MCF 10A (cell line): ENCODE data around the gene ARHGAP4. TPM values are rescaled to one million over a fixed set of nuclear protein-coding genes. Genes with fewer than 3 reads are reported as not detected.

ENCODE experiments used
- BruUV-seq: library from RNA; stranded (reverse); fragments of 400-500 nt; replicated peaks from 2 replicates; lab custom pipeline; 2021; lab: Mats Ljungman, UMichigan
- CTCF ChIA-PET: fragments of 300-600 bp; sonication (Branson Sonifier 250); formaldehyde crosslinking; extraction: SDS; loops from one replicate; lab custom pipeline; 2021; ENCODE audit warnings: antibody characterized with exemption, inconsistent platforms; lab: Yijun Ruan, JAX
- POLR2A ChIA-PET: fragments of 300-600, 350-650 bp; sonication (Branson Sonifier 250); formaldehyde crosslinking; extraction: SDS; loops from one replicate; lab custom pipeline; 2020; ENCODE audit warnings: antibody characterized with exemption, inconsistent platforms; lab: Yijun Ruan, JAX
- DNase-seq: peaks from one replicate; pipeline ENCODE4 v3.0.0-alpha.2; 2018; ENCODE audit not compliant: unreplicated experiment
- H3K27ac Mint-ChIP-seq: one replicate; pipeline ENCODE4 v1.8.0; 2022; ENCODE audit warnings: mild to moderate bottlenecking, low read depth, mixed read lengths; ENCODE audit not compliant: unreplicated experiment
- H3K27me3 Mint-ChIP-seq: one replicate; pipeline ENCODE4 v1.8.0; 2022; ENCODE audit warnings: mixed read lengths; ENCODE audit not compliant: insufficient read depth, unreplicated experiment
- H3K36me3 Mint-ChIP-seq: one replicate; pipeline ENCODE4 v1.8.0; 2022; ENCODE audit warnings: mild to moderate bottlenecking, moderate library complexity, mixed read lengths; ENCODE audit not compliant: insufficient read depth, unreplicated experiment
- H3K4me1 Mint-ChIP-seq: one replicate; pipeline ENCODE4 v1.8.0; 2022; ENCODE audit warnings: mixed read lengths; ENCODE audit not compliant: insufficient read depth, unreplicated experiment
- H3K4me3 Mint-ChIP-seq: one replicate; pipeline ENCODE4 v1.8.0; 2022; ENCODE audit warnings: mild to moderate bottlenecking, moderate library complexity, mixed read lengths; ENCODE audit not compliant: unreplicated experiment
- H3K9me3 Mint-ChIP-seq: one replicate; pipeline ENCODE4 v1.8.0; 2022; ENCODE audit warnings: mixed read lengths; ENCODE audit not compliant: unreplicated experiment
- CTCF ChIP-seq: fragments of 200-600 bp; IDR thresholded peaks from one replicate; pipeline ENCODE4 v1.8.0; 2022; ENCODE audit warnings: antibody characterized with exemption, mild to moderate bottlenecking; ENCODE audit not compliant: unreplicated experiment
- intact Hi-C: fragments of 100-400 bp; cut with micrococcal nuclease; formaldehyde crosslinking; loops from 2 replicates; pipeline ENCODE4 v1.14.1; 2022
- total RNA-seq: library from RNA; stranded (reverse); gene quantifications from 2 replicates; pipeline ENCODE4 v1.2.3, GENCODE V29; 2022

The ARHGAP4 gene
- total RNA-seq, 1 experiment from 2014 or later, result 2.3 TPM

DNA sequence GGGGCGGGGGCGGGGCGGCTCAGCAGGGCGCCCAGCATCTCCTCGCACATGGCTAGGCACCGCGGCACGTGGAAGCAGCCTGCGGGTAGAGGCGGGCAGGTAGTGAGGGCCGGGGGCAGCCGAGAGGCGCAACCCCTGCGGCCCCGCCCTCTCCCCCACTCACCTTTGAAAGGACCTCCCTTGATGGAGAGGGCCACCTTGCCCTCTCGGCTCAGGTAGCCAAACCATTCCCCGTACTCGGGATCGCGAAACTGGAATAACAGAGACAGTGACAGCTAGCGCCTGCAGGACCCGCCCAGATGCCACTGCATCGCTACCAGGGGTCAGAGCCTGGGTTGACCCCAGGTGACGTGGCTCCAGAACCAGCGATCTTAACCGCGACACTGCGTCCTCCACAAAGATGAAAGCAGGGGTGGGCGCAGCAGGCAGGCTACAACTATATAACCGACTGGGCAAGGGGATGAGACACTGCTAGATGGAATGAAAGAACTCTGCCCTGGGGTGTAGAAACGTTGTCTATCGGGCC, 9.3 kb upstream of the ARHGAP4 start:
- Mint-ChIP-seq H3K9me3 (no peaks in the 10 kb centered on the region), H3K27me3 (peaks cover 35% of the 10 kb centered on the region), H3K4me3 (peak overlapping the region; percentile 60), H3K36me3 (peaks cover 10% of the 10 kb centered on the region), H3K27ac (no peak overlapping the region), H3K4me1 (no peaks in the 10 kb centered on the region)
- BruUV-seq, result no TSS peak
- no peak for DNase-seq
- CTCF ChIA-PET, result interaction anchor here (0.6 to 2.2 kb wide), 3 partner anchors 12 to 180 kb away, joined by 3 to 15 read pairs (median 3); no protein-coding TSS in a partner anchor
- no peak for TF ChIP-seq CTCF
- intact Hi-C loops, result no loop called here
- POLR2A ChIA-PET, result interaction anchor here (0.8 to 1.2 kb wide), 3 partner anchors 136 to 475 kb away, joined by 3 to 4 read pairs (median 3); no protein-coding TSS in a partner anchor

DNA sequence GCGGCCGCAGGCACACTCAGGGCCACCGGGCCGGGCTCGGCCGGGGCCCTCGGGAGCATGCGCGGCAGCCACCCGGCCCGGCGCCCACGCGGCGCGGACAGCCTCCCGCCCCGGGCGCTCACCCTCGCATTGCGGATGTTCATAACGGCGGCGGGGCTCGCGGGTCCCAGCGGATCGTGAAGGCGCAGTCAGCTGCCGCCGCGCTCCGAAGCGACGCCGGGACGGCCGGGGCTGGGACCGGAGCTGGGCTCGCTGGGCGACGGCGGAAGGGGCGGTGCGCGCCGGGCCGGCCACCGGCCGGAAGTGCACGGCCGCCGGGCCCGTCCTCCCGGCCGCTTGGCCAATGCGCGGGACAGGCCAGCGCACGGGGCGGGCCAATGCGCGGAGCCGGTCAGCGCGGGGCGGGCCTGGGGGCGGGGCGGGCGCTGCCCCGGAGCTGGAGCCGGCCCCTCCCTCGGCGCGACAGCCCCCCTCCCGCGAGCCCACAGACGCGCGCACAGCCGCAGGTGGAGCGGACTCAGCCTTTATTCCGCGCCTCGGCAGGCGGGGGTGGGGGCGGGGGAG, 8.8 kb upstream of the ARHGAP4 start, which contains the start of gene NAA10:
Gene NAA10 (minus strand): TSS at position 276 of the 564 bp plus-strand sequence. CDS start 133 bp downstream, at position 143.
- H3K36me3 Mint-ChIP-seq, result peaks cover 10% of the 10 kb centered on the region
- no peak within 1 kb of the TSS for H3K27ac Mint-ChIP-seq
- BruUV-seq, result no TSS peak
- peaks cover 30% of the 10 kb centered on the region for H3K27me3 Mint-ChIP-seq
- peak within 1 kb of the TSS; percentile 76 for H3K4me3 Mint-ChIP-seq
- intact Hi-C loops, result no loop called here
- no peak for TF ChIP-seq CTCF
- no peaks in the 10 kb centered on the region for H3K9me3 Mint-ChIP-seq
- no peaks in the 10 kb centered on the region for H3K4me1 Mint-ChIP-seq
- POLR2A ChIA-PET, result interaction anchor here (0.8 to 1.2 kb wide), 2 partner anchors 135 to 476 kb away, joined by 3 to 4 read pairs; no protein-coding TSS in a partner anchor
- CTCF ChIA-PET, result interaction anchor here (0.7 to 3.9 kb wide), 3 partner anchors 12 to 180 kb away, joined by 3 to 17 read pairs (median 10); no protein-coding TSS in a partner anchor
- peak; percentile 63 for DNase-seq

DNA sequence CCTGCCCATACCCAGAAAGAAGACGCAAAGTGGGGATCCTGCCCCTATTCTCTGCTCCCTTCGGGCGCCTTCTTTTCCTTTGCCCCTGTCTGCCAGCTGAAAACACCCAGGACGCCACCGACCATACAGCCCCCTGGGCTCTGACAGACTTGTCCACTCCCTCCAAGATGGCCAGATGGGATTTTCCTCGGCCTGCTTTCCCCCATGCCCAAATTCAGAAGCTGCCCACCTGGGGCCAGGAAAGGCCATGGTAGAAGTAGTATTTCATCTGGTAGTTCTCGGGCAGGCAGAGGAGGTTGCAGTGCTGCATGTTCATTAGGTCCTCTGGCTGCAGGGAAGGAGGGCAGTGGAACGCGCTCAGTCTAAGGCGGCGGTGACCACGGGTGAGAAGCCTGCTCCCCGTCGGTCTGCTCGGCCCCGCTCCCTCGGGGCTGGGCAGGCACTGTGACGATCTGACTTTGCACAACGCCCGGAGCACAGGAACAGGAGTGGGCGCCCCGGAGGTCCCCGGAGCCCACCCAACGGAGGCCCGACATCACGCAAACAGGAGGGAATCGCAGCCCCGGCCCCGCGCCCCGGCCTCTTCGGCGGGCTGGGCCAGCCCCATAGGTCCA, 8.2 kb upstream of the ARHGAP4 start:
- peak overlapping the region; percentile 76 for H3K4me3 Mint-ChIP-seq
- H3K36me3 Mint-ChIP-seq, result peaks cover 10% of the 10 kb centered on the region
- intact Hi-C loops, result no loop called here
- ChIA-PET CTCF (interaction anchor here (0.6 to 3.9 kb wide), 4 partner anchors 11 to 975 kb away, joined by 3 to 17 read pairs (median 6); no protein-coding TSS in a partner anchor), POLR2A (interaction anchor here (1.2 kb wide), 1 partner anchor 476 kb away, joined by 3 read pairs; no protein-coding TSS in a partner anchor)
- no peaks in the 10 kb centered on the region for H3K9me3 Mint-ChIP-seq
- no peak overlapping the region for H3K27ac Mint-ChIP-seq
- peaks cover 24% of the 10 kb centered on the region for H3K27me3 Mint-ChIP-seq
- TSS peak; percentile 42 for BruUV-seq
- no peaks in the 10 kb centered on the region for H3K4me1 Mint-ChIP-seq
- DNase-seq, result no peak
- TF ChIP-seq CTCF, result no peak

DNA sequence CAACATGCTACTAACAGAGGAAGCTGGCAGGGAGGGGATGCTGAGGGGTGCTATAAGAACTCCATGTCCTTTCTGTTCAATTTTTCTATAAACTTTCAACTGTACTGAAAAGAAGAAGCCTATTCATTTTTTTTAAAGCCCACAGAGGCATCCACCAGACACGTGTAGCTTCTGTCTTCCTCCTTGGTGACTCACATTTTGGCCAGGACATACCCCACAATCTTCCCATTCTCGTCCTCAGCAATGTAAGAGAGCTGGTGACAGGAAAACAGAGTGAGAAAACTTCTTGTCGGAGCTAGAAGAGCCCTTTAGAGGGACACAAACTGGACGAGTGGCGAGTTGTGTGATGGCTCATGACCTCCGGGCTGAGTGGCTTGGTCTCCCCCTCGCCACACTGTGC, 7.7 kb upstream of the ARHGAP4 start:
- ChIA-PET POLR2A (no interaction called here), CTCF (interaction anchor here (0.6 to 3.9 kb wide), 3 partner anchors 11 to 975 kb away, joined by 3 to 17 read pairs (median 10); no protein-coding TSS in a partner anchor)
- peaks cover 19% of the 10 kb centered on the region for H3K27me3 Mint-ChIP-seq
- no peak overlapping the region for H3K27ac Mint-ChIP-seq
- no peak for TF ChIP-seq CTCF
- intact Hi-C loops, result no loop called here
- no peak for DNase-seq
- no peaks in the 10 kb centered on the region for H3K9me3 Mint-ChIP-seq
- peak overlapping the region; percentile 76 for H3K4me3 Mint-ChIP-seq
- no peaks in the 10 kb centered on the region for H3K4me1 Mint-ChIP-seq
- peaks cover 10% of the 10 kb centered on the region for H3K36me3 Mint-ChIP-seq
- no TSS peak for BruUV-seq
